Left kidney (tissue), 2 donors: ENCODE measurements around the gene MAP7. TPM values are rescaled to one million over a fixed set of nuclear protein-coding genes. Genes with fewer than 3 reads are reported as not detected.
"Not testable (repeated sequence)": the region's sequence is repeated elsewhere in the genome, so short reads cannot be mapped to it uniquely, and the experiment has no call there.

Experiments
- DNase-seq: peaks from one replicate; pipeline ENCODE4 v3.0.0-alpha.2; 2013
- polyA plus RNA-seq: library from polyadenylated mRNA; unstranded; fragments of 120-200 nt; gene quantifications from one replicate; pipeline ENCODE4 v1.2.1, GENCODE V29; 2013; ENCODE audit not compliant: insufficient read length

MAP7 gene
- polyA plus RNA-seq, 1 donor, result 35.3 TPM

DNA sequence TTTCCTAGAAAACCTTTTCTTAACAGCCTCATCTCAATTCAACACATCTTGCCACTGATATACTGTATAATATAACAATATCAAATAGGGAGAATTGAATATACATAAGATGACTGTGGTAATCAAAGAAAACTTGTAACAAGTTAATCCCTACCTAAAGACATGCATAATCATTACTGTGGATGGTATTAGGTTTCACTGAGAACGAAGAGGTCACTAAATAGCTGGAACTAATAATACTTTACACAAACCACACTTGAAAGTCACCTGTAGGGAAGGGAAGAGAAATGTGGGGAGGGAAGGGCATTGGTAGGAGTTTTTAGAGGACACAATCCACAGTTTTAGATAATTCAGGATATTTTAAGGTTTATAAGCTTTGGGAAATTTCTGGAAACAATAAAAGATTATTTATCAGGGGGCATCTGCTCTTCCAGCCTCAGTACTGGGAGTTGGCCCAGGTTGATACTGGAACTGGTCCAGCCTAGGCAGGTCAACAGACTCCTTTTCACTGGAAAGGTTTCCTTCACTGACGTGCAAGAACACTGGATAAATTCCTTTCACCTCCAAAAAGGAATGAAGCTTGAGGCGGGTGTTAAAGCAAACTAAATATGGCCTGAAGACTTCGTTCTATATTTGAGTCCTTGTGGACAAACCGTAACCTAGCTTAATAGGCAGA is 44.0 kb downstream of the MAP7 start:
- no peak for DNase-seq

DNA sequence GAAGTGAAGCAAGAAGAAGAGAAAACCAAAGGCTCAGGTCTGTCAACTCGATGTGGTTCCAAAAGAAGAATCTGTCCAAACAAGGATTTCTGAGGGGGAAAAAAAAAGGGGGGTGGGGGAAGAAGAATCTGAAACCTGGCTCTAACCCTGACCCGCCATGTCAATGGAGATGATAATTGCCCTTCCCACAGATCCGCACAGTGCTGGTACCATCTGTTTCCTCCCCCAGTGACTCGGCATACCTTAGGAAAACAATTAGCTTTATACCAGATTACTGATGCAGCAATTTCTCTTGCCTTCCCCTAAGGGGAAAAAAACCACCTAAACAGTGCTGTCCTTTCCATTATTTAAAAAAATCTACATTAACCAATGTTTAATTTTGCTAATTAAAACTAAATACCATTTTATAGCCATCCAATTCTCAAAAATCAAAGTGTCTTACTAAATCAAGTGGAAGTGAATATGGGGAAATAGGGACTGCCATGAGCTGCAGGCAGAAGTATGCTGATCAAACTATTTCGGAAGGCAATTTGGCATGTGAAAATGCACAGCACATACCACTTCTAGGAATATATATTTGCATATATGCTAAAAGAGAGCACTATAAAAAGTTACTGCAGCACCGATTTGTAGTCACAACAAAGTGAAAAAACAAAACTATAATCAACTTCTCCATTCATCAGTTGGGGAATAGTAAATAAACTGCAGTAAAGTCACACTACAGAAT is 46.8 kb downstream of the MAP7 start:
- no peak for DNase-seq

DNA sequence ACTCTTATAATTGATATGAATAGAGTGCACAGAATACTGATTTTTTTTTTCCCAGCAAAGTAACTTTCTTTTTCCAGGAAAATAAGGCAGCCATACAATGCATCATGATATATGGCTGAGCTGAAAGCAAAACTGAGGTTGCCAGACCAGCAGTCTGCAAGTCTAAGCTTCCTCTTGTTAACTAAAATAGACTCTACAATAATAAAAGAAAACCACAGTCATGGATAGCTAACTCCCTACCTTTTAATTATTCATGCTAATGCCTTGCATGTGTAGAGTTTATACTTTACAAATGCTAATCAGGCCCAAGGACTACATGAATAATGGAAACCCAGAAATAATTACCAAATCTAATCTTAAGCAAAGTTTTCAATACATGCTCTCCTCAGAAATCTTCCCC is 47.4 kb downstream of the MAP7 start:
- DNase-seq, result no peak

DNA sequence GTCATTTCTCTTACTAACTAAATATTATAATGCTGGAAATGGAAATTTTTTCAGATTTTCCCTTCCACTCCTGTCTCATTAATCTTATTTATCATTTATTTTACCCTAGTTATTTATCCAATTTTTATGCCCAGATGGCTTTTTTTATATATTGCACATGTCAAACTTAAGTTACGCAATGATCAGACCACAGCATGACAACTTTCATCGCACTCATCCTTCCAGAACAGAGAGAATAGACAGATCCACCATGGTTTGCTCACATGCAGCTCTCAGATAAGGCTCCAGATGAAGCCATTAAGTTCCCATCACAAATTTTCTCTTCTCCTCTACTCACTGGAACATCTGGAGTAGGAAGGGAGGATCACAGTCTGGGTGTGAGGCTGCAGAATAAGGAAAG is 48.7 kb downstream of the MAP7 start:
- DNase-seq, result no peak

DNA sequence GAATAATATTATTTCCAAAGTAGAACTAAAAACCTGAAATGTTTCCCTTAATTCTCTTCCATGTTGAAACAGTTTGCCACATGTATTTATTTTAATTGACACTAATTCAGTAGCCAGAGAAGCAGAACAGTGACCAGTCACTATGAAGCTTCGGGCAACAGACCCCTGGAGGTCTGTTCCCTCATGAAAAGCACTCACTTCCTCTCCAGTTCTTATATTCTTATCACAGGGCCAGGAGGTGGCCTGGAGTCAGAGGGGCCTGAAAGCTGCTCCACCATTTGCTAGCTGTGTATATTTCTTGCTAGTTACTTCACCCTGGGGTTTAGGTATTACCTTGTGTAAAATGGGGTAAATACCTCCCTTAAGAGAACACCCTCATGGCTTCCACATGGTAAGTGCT is 49.1 kb downstream of the MAP7 start:
- no peak for DNase-seq

DNA sequence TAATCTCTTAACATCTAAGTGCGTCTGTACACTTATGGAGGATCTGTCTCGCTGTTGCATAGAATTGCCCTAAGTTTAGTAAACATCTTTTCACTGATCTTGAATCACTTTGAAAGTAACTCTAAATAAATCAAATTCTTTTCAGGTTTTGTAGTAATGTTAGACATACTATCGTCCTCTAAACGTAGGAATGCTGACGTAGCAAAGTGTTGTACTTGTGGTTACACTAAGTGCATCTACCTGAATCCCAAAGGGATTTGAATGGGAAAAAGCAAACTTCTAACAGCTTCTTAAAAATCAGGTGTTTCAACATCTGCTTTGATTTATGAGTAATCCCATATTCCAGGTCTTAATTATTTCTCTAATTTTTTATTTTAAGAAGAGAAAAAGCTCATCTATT is 49.8 kb downstream of the MAP7 start:
- DNase-seq, result no peak

DNA sequence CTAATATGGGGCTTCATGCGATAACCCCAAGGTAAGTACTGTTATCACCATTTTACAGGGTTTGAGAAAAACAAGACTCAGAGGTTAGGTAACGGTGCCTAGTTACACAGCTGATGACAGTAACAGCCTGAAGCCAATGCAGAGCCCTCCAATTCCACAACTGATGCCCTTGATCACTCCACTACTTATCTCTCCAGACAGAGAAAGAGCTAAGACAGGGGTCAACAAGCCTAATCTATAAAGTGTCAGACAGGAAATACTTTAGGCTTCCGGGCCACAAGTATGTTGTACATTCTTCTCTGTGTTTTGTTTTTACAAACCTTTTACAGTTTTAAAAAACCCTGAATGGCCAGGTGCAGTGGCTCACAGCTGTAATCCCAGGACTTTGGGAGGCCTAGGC is 50.9 kb downstream of the MAP7 start:
- no peak for DNase-seq

DNA sequence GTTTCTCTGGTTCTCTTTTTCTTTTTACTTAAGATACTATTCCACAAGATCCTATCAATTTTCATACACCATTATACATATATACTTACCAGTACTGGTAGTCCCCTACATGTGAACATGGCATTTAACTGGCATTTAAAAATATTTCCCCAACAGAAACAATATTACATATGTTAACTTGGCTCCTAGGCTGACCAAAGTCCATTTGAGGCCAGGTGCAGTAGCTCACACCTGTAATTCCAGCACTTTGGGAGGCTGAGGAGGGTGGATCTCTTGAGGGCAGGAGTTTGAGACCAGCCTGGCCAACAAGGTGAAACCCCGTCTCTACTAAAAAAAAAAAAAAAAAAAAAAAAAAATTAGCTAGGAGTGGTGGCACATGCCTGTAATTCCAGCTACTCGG is 53.8 kb downstream of the MAP7 start:
- DNase-seq, result not testable (repeated sequence)

DNA sequence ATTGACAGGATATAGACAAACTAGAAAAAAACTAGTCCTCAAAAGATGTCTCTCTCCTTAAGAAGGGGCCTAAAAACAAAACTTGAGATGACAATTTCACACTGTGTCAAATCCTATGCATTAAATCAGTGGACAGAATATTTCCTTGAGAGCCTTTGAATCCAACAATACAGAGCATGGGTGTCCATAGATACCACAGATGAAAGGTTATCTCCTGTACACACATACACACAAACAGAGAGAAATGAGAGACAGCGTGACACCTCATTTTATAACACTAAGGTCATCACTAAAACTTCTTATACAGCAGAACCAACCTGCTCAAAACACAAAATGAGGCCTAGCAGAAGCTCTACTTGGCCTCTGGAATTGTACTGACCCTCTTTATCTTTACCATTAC is 55.5 kb downstream of the MAP7 start:
- DNase-seq, result no peak

DNA sequence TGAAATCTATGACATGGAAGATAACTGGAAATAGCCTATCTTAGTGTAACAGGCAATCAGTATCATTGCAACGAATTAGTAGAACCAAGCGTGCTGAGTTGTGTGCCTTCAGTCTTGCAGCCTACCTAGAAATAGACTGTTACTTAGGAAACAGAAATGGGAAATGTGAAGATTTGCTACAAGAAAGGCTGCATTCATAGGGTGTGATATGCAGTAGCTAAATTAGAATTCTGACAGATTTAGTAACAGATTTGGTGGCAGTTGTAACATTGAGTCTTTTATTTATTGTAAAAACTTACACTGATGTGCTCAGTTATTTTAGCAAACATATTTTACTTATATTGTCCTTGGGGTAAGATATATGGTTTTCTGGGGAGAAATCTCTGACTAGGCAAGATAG is 56.2 kb downstream of the MAP7 start:
- no peak for DNase-seq

DNA sequence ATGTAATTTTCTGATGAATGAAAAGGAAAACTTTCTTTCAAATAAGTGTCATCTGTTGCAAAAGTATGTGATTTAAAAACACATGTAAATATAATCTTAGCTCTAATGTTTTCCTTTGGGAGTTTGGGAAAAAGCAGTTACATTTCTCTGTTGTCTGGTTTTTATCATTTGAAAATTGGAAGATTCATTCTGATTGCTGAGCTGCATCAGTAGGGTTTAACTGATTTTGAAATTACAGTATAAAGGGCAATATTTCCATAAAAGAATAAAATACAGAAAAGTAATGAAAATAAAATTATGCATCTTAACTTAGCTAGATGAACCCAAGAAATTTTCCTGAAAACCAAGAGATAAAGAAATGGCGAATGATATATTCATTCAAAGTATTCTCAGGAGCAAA is 57.8 kb downstream of the MAP7 start:
- no peak for DNase-seq

DNA sequence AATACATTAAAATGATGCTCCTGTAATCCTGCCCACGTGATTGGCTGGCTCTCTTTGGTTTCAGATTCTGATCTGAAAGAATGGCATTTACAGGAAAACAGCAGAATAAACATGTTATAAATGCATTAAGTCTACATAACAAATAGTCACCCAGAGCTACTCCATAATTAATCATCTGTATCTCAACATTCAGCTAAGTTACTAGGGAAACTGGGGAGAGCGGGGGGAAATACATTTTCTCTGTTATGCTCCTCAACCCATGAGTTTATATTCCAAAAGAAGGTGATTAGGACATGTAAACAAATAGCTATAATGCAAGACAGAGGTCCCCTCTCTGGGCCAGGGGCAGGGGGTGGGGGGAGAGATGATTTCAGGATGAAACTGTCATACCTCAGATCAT is 58.5 kb downstream of the MAP7 start:
- DNase-seq, result no peak

DNA sequence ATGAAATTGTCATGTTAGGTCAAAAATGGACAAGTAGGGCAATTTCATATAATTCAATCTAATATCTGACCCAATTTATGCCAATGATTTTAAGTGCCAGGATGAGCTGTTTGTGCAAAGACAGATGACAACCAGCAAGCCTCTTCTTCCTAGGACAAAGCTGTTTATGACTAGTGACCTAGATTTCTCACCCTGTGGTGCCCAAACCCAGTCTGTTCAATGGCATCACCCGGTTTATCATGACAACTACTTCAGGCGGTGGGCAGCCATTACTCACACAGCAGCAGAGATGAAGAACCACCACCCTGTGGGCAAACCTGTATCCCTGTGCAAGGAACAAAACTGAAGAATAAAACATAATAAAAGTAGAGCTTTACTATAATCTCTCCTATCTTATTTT is 59.0 kb downstream of the MAP7 start:
- no peak for DNase-seq

DNA sequence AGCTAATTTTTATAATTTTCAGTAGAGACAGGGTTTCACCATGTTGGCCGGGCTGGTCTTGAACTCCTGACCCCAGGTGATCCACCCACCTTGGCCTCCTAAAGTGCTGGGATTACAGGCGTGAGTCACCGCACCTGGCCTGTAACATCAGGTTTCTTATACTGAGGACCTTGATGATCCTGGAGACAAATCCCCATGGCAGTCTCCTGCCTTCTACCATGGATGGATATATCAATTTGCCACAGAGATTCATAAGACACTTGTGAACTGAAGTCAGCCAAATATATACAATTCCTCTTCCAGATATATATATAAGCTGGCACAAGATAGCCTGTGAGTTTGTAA is 60.6 kb downstream of the MAP7 start:
- DNase-seq, result not testable (repeated sequence)

DNA sequence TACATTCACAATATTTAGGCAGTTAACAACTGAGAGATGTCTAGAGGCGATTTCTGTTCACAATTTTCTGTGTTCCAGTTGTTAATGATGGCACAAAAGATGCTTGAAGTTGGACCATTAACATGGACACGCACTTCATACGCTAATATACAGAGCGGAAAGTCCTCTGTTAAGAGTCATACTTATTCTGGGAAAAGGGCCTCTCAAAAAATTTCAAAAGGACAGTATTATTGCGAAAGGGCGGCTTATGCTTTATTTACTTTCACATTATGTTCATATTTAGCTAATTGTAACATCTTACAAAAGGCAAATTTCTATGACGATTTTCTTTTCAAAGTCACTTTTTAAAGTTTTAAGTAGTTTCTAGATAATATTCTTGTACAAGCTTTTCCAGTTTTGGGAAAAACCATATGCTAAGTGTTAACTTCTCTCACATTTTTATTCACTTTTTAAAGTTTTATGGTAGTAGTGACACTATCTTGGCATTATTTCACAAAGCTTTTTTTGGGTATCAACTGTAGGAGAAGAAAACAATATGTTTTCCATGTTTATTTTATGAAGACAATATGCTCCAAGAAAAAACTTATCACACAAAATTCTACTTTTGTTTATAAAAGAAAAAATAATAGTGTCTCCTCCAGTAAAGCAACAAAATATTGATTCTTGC is 62.3 kb downstream of the MAP7 start:
- no peak for DNase-seq

DNA sequence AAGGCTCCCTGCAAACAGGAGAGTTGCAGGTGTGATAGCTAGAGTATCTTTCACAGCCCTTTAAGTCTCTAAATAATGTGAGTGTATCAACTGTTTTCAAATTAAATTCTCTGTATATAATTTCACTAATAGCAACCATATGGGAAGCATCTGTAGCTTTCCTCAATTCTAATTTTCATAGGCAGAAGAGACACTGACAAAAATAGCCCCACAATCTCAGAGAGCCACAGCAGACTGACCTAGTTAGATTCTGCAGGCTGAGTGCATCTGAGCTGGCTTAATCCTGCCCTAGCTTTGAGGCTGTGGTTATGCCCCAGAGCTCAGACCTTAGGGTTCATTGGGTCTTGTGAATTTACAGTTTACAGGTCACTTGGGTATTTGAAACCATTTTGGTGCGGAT is 63.9 kb downstream of the MAP7 start:
- DNase-seq, result no peak

DNA sequence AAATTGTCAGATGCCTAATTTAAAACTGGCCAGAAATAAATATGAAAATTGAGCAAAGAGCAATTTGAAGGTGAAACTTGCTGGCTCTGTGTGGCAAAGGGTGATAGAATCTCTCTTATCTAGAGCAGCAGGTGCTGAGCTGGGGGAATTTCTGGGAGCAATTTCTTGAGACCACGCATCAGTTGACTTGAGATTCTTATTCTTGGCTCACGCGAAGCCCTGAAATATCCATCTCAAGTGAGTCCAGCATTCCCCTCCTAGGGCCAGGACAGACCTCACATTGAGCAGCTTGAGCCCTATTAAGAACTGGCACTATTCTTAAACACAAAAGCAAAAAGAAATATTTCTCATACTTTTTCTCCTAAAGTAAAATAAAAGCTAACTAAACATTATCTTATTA is 66.3 kb downstream of the MAP7 start:
- no peak for DNase-seq

DNA sequence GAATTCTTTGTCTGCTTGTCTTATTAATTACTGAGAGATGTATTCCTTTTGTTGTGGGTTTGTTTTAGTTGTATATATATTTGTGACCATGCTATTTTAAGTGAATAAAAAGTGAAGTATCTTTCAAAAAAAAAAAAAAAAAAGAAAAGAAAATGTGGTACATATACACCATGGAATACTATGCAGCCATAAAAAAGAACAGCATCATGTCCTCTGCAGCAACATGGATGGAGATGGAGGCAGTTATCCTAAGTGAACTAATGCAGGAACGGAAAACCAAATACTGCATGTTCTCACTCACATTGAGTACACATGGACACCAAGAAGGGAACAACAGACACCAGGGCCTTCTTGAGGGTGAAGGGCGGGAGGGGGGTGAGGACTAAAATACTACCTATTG is 67.2 kb downstream of the MAP7 start:
- DNase-seq, result not testable (repeated sequence)

DNA sequence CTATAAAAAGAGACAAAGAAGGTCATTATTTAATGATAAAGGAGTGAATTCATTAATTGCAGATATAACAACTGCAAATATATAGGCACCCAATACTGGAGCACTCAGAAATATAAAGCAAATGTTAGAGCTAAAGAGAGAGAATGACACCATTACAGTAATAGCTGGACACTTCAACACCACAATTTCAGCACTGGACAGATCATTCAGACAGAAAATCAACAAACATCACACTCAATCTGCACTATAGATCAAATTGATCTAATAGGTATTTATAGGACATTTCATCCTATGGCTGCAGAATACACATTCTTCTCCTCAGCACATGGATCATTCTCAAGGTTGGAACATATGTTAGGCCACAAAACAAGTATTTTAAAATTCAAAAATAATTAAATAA is 72.7 kb downstream of the MAP7 start:
- DNase-seq, result no peak

DNA sequence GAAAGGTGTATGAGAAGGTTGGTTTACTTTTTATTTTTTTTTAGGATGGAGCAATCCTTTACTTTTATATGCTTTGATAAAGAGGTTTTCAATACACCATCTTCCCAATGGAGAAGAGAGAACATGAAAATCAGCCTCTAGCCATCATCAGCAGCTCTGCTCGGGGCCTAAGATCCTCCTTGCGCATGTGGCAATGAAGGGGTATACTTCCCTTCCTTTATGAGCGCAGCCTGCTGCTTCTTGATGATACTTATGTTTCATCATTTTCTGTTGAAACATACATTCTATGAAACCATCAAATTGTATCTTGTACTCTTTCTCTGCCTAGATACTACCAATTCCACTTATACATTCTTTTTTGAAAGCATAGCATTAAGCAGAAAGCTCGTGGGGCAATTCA is 74.5 kb downstream of the MAP7 start:
- DNase-seq, result no peak

DNA sequence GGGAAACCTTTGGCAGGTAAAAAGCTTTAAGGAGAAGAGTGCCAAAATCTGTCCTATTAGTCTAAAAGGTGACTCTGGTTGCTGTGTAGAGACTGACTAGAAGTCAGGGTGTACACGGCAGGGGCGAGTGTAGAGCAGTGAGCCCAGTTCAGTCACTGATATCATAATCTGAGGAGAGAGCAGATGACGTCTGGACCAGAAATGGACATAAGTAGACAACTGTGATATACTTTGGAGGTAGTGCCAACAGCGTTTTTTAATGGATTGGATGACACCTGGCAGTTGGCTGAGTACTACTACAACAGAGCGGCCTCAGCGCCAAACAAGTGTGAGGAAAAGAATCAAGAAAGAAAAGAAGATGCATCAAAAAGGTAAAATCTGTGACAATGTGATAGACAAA is 76.0 kb downstream of the MAP7 start:
- DNase-seq, result no peak

DNA sequence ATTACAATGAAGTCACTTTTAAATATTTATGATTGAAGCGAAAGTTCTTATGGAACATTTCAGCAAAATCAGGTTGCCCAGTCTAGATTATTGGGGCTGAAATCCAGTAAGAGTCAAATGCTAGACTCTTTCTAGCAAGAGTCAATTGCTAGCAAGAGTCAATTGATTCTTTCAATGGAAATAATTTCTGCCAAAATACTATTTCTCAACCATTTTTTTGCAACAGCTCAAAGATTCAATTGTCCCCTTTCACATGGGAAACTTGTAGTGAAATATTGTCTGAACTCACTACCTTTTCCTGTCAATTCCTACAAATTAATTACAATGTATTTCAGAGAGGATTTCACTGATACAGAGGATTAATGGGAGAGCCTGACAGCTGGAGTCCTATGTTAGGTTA is 78.3 kb downstream of the MAP7 start:
- no peak for DNase-seq

DNA sequence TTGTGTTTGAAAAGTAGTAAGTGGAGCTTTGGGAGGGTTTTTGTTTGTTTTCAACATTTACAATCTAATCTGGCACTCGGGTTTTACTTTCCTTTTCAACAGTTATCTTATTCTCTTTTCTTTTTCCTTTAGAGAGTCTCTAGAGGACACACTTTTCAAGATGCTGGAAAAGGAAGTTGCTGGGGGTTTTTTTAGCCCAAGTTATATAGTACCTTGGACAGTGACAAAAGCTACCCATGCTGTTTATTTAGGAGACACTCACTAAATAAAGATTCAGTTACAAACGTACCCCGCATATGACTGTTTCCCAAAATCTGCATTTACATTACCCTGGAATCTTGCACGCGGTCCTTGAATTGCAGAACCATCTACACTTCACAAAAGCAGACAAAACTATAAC is 78.8 kb downstream of the MAP7 start:
- DNase-seq, result peak; percentile 18

DNA sequence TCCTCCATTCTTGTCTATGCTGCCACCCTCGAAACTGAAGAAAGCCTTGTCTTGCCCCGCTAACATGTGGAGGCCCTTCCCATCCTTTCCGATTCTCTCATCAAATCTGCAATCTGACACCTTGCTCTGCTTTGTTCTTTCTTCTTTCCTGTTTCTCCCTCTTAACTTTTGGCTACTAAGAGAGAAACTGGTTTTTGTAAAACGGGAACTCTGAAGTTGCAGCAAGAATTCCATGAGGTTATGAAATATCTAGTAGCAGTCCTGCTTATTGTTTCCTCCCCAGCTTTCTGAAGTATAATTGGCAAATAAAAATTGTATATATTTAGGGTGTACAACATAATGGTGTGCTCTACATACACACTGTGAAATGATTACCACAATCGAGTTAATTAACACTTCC is 80.2 kb downstream of the MAP7 start:
- no peak for DNase-seq
